Adrenal gland (tissue), 12 donors: ENCODE results near the gene MYOM1. TPM values are rescaled to one million over a fixed set of nuclear protein-coding genes. Genes with fewer than 3 reads are reported as not detected.

Experiments
- DNase-seq, 7 donors: peaks; one replicate each; pipeline ENCODE4 v3.0.0-alpha.2; 2019 to 2020
- H3K27ac ChIP-seq, 5 donors: fragments of 200-600 bp; sonication (generic) in 4 of 5; 1 replicate in 3 of 5; 2 replicates in 2 of 5; pipeline versions ENCODE4 v1.5.1 to v1.8.0; 2016 to 2020; ENCODE audit warnings: mild to moderate bottlenecking in 1 of 5
- H3K27me3 ChIP-seq: fragments of 200-600 bp; 2 replicates; pipeline ENCODE4 v1.8.0; 2021
- H3K36me3 ChIP-seq, 2 donors: fragments of 200-600 bp; replicated peaks in 1 of 2; 1 replicate in 1 of 2; 2 replicates in 1 of 2; pipeline versions ENCODE4 v1.5.1 to v1.8.0; 2018 to 2022
- H3K4me1 ChIP-seq, 2 donors: fragments of 200-600 bp; replicated peaks in 1 of 2; 1 replicate in 1 of 2; 2 replicates in 1 of 2; pipeline versions ENCODE4 v1.5.1 to v1.8.0; 2018 to 2021
- H3K4me3 ChIP-seq, 4 donors: fragments of 200-600 bp; sonication (generic) in 3 of 4; one replicate each; pipeline ENCODE4 v1.5.1; 2016 to 2018
- H3K9me3 ChIP-seq, 3 donors: fragments of 200-600 bp; sonication (generic) in 1 of 3; replicated peaks in 1 of 3; 1 replicate in 2 of 3; 2 replicates in 1 of 3; pipeline versions ENCODE4 v1.5.1 to v1.8.0; 2016 to 2021
- POLR2A ChIP-seq, 2 donors: fragments of 450-650 bp; IDR thresholded peaks; one replicate each; pipeline ENCODE4 v1.6.1; 2017; ENCODE audit warnings: antibody characterized with exemption in 2 of 2, mild to moderate bottlenecking in 2 of 2, moderate library complexity in 1 of 2
- WGBS, 4 donors: extraction: QIAGEN DNeasy Blood & Tissue Kit in 2 of 4; methylation state at CpG; one replicate each; pipeline versions ENCODE4 v1.1.5 to v1.1.7; 2013 to 2017; 5-methylcytosine and 5-hydroxymethylcytosine counted together
- intact Hi-C, 2 donors: fragments of 100-400 bp; cut with DNase I; formaldehyde crosslinking; loops; one replicate each; pipeline versions ENCODE4 v1.14.1 to v1.15.0; 2022 to 2023
- polyA plus RNA-seq, 3 donors: library from polyadenylated mRNA; stranded (reverse); fragments of 200-250 nt in 2 of 3; fragments of 350-450 nt in 1 of 3; fragmentation: Illumina TruSeq in 1 of 3; extraction: RNeasy Lipid Tissue Mini Kit (QIAGEN cat#74804) in 1 of 3; gene quantifications; one replicate each; pipeline ENCODE4 v1.2.3, GENCODE V29; 2013 to 2014
- total RNA-seq, 9 donors: library from RNA; depleted of rRNA in 4 of 9; stranded (reverse); fragments of >200 nt in 4 of 9; fragments of 120-200 nt in 1 of 9; fragmentation: NEBNext Ultra II Directional in 1 of 9; extraction: Animal tissue kit (Norgen Biotek cat#: 25700) in 1 of 9; gene quantifications; one replicate each; pipeline versions ENCODE4 v1.1.0 to v1.2.4, GENCODE V29; 2013 to 2023
- TF ChIP-seq, protein P1 (sequence below), 6 experiments: fragments of 450-650 bp in 4 of 6; fragments of 200-600 bp in 2 of 6; sonication (generic) in 1 of 6; IDR thresholded peaks; 1 replicate in 5 of 6; 2 replicates in 1 of 6; pipeline versions ENCODE4 v1.5.1 to v1.8.0; 2016 to 2021; ENCODE audit warnings: antibody characterized with exemption in 6 of 6, mild to moderate bottlenecking in 2 of 6, moderate library complexity in 1 of 6
- donor health status: healthy with polysubstance abuse.
- donor health status: Bipolar disorder and iron deficiency.
- donor health status: DM: yes; HTN: yes; CAD: no.
- donor health status: DM: no; HTN: no; CAD: no.
- donor health status: DM: no; HTN: no; CAD: no.
- donor health status: DM: yes; HTN: yes; CAD: no.

Gene MYOM1
- total and polyA plus RNA-seq, 12 donors = 1.3 to 70.0 (median 2.9) TPM

DNA sequence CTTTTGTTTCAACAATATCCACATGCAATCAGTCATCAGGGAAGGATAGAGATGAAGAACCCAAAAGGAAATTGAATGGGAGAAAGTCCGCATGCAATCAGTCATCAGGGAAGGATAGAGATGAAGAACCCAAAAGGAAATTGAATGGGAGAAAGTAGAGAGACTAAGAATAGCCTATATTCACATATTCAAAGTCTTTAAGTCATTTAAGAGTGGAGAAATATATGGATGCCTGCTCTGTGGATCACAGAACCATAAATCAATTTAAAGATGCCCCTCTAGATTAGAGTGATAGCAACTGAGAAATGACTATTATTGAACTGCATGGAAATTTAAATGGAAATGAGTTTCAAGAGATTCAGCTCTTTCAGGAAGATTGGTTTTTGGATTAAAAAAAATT is 116.8 kb downstream of the MYOM1 start:
- H3K27ac ChIP-seq = no peak overlapping the region
- no peaks in the 10 kb centered on the region for H3K36me3 ChIP-seq
- no peaks in the 10 kb centered on the region for H3K9me3 ChIP-seq
- intact Hi-C loops = no loop called here
- H3K27me3 ChIP-seq = no peaks in the 10 kb centered on the region
- peaks cover 0 to 6% of the 10 kb centered on the region in 2 donors for H3K4me1 ChIP-seq
- no peak overlapping the region for H3K4me3 ChIP-seq
- TF ChIP-seq, protein P1, sequence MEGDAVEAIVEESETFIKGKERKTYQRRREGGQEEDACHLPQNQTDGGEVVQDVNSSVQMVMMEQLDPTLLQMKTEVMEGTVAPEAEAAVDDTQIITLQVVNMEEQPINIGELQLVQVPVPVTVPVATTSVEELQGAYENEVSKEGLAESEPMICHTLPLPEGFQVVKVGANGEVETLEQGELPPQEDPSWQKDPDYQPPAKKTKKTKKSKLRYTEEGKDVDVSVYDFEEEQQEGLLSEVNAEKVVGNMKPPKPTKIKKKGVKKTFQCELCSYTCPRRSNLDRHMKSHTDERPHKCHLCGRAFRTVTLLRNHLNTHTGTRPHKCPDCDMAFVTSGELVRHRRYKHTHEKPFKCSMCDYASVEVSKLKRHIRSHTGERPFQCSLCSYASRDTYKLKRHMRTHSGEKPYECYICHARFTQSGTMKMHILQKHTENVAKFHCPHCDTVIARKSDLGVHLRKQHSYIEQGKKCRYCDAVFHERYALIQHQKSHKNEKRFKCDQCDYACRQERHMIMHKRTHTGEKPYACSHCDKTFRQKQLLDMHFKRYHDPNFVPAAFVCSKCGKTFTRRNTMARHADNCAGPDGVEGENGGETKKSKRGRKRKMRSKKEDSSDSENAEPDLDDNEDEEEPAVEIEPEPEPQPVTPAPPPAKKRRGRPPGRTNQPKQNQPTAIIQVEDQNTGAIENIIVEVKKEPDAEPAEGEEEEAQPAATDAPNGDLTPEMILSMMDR (IDR thresholded peaks at IDR 0.05) = no peak
- no peak for TF ChIP-seq POLR2A (IDR thresholded peaks at IDR 0.05)
- 95 to 99% (median 97%) methylated on average over 1 of the region's 1 CpG for WGBS, 4 donors
- DNase-seq = no peak

DNA sequence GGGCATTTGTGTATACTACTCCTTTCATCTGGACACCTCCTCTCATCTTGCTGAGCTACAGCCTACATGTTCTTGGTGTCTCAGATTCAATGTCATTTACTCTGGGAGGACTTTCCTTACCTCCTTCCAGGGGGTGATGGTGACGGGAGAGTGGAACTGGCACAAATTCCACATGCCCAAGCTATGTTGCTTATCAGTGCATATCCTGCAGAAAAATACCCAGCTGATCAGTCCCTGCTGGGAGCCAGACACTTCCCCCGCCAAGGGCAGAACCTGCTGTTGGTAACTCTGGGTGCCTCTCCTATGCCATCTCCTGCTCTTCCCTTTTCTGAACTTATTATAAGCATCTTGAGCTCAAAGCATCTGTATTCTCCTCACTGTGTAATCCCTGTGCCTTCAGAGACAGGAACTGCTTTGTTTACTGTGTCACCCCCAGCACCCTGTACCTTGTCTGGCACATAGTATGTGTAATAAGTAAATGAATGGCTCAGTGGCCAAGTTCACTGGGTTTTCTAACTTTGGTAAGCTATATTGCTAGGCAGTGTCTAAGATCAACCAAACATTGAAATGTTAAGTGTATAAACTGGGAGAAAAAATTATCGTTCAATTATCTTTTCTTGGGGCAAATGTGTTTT is 119.2 kb downstream of the MYOM1 start:
- Histone ChIP-seq H3K9me3 (no peaks in the 10 kb centered on the region), H3K36me3 (no peaks in the 10 kb centered on the region), H3K4me3 (no peak overlapping the region), H3K27me3 (no peaks in the 10 kb centered on the region), H3K27ac (no peak overlapping the region), H3K4me1 (peaks cover 0 to 6% of the 10 kb centered on the region in 2 donors)
- no peak for DNase-seq
- WGBS, 4 donors = 62 to 96% (median 86%) methylated on average over 3 of the region's 3 CpGs
- TF ChIP-seq, protein P1 (IDR thresholded peaks at IDR 0.05) = no peak
- TF ChIP-seq POLR2A (IDR thresholded peaks at IDR 0.05) = no peak
- intact Hi-C loops = no loop called here

DNA sequence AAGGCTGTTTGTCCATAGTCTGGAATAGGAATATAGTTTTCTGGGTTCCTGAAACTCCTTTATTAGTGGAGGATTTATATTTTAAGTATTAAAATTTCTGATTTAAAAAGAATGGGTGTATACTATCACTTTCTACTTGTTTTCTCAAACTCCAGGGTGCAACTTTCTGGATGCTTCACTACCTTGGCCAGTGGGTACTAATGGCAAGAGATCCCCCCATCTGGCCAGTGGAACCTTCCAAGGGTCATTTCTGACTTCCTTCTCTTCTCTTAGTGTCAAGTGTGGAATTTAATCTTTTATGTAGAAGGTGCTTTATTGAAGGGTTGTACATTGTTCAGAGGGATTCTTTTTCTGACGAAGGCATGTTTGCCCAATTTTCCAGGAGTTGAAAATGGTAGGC is 120.4 kb downstream of the MYOM1 start:
- 0 to 3% (median 0%) methylated on average over 1 of the region's 1 CpG for WGBS, 4 donors
- intact Hi-C loops = no loop called here
- Histone ChIP-seq H3K9me3 (no peaks in the 10 kb centered on the region), H3K4me1 (peaks cover 0 to 6% of the 10 kb centered on the region in 2 donors), H3K27ac (no peak overlapping the region), H3K27me3 (no peaks in the 10 kb centered on the region), H3K36me3 (no peaks in the 10 kb centered on the region), H3K4me3 (no peak overlapping the region)
- no peak for DNase-seq
- no peak for TF ChIP-seq POLR2A (IDR thresholded peaks at IDR 0.05)
- TF ChIP-seq, protein P1 (IDR thresholded peaks at IDR 0.05) = no peak

DNA sequence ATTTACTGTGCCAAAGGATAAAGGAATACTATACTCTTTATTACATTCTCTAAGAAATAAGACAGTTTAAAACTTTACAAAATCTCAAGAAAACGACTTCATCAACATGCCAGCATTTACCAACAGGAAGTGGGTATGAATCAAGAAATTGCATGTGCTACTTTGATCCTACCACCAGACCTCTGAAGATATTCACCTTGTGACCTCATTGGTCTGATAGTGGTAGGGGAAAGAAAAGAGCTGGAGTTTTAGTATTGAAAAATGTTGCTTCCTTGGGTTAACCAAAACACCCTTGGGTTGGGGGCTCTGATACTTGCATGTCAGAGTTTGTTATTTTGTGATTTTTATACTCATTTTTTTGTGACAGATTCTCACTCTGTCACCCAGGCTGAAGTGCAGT is 122.7 kb downstream of the MYOM1 start:
- Histone ChIP-seq H3K27ac (no peak overlapping the region), H3K4me1 (no peaks in the 10 kb centered on the region), H3K27me3 (no peaks in the 10 kb centered on the region), H3K36me3 (no peaks in the 10 kb centered on the region), H3K9me3 (no peaks in the 10 kb centered on the region), H3K4me3 (no peak overlapping the region)
- no peak for DNase-seq
- no peak for TF ChIP-seq POLR2A (IDR thresholded peaks at IDR 0.05)
- TF ChIP-seq, protein P1 (IDR thresholded peaks at IDR 0.05) = no peak
- intact Hi-C loops = no loop called here
- WGBS, 4 donors = 52 to 84% (median 59%) methylated on average over 1 of the region's 1 CpG
